ENCODE data around the gene NFIA.

Gene NFIA

GRCh38 chr1:61226791-61227567, 144.6 kb downstream of the NFIA start:
- no peak for DNase-seq

- no peak for DNase-seq
Measured at GRCh38 chr1:61227857-61228550, 145.6 kb downstream of the NFIA start.

GRCh38 chr1:61230523-61230922, 148.2 kb downstream of the NFIA start:
- DNase-seq = no peak

GRCh38 chr1:61231795-61232194, 149.4 kb downstream of the NFIA start:
- no peak for DNase-seq

GRCh38 chr1:61233121-61233660, 150.8 kb downstream of the NFIA start:
- no peak for DNase-seq

- DNase-seq = no peak
Measured at GRCh38 chr1:61234587-61234919, 152.2 kb downstream of the NFIA start.

GRCh38 chr1:61237147-61237546, 154.8 kb downstream of the NFIA start:
- DNase-seq = no peak

- DNase-seq = no peak
Measured at GRCh38 chr1:61237659-61238358, 155.4 kb downstream of the NFIA start.

- DNase-seq = no peak
Measured at GRCh38 chr1:61238359-61238665, 156.0 kb downstream of the NFIA start.

- DNase-seq = no peak
Measured at GRCh38 chr1:61240878-61241277, 158.5 kb downstream of the NFIA start.

GRCh38 chr1:61241411-61241838, 159.1 kb downstream of the NFIA start:
- DNase-seq = no peak

- DNase-seq = no peak
Measured at GRCh38 chr1:61241973-61242381, 159.6 kb downstream of the NFIA start.

- peak; percentile 62 for DNase-seq
Measured at GRCh38 chr1:61244114-61244513, 161.8 kb downstream of the NFIA start.

GRCh38 chr1:61245696-61246400, 163.5 kb downstream of the NFIA start:
- no peak for DNase-seq

GRCh38 chr1:61247051-61247825, 164.9 kb downstream of the NFIA start:
- DNase-seq = no peak

GRCh38 chr1:61247881-61248752, 165.8 kb downstream of the NFIA start:
- no peak for DNase-seq

GRCh38 chr1:61250933-61251332, 168.6 kb downstream of the NFIA start:
- DNase-seq = no peak

GRCh38 chr1:61253059-61253735, 170.8 kb downstream of the NFIA start:
- DNase-seq = no peak

- DNase-seq = no peak
Measured at GRCh38 chr1:61253912-61254633, 171.7 kb downstream of the NFIA start.

Measured in right forelimb (tissue), 1 donor.